ENCODE results near the gene HCN3.

HCN3 gene

GRCh38 chr1:155244368-155245162, 32.7 kb upstream of the HCN3 start (continued):
- TF ChIP-seq ZNF645 (tag by site-specific recombination; IDR thresholded peaks at IDR 0.05) (peak; percentile 97), YY2 (tag by site-specific recombination; IDR thresholded peaks at IDR 0.05) (peak; percentile 82), PRDM10 (tag by site-specific recombination; IDR thresholded peaks at IDR 0.05) (peak; percentile 94), ZNF24 (tag by site-specific recombination; IDR thresholded peaks at IDR 0.05) (peak; percentile 100), PBX3 (CRISPR knock-in tag; IDR thresholded peaks at IDR 0.05) (no peak), ZNF501 (tag by site-specific recombination; IDR thresholded peaks at IDR 0.05) (peak; percentile 100), HOXA7 (CRISPR knock-in tag; IDR thresholded peaks at IDR 0.05; ENCODE audit: borderline replicate concordance) (no peak), ZNF791 (tag by site-specific recombination; IDR thresholded peaks at IDR 0.05) (peak; percentile 85; the same call in 1 of the 2 replicates), ZNF292 (tag by site-specific recombination; IDR thresholded peaks at IDR 0.05; ENCODE audit: borderline replicate concordance, low read depth) (0 out of 2 replicates have a peak, but pooled peaks have one; percentile 22), ZNF510 (tag by site-specific recombination; IDR thresholded peaks at IDR 0.05; ENCODE audit: insufficient replicate concordance) (no peak), ZNF146 (tag by site-specific recombination; IDR thresholded peaks at IDR 0.05) (peak; percentile 98), ZNF354C (tag by site-specific recombination; IDR thresholded peaks at IDR 0.05; ENCODE audit: borderline replicate concordance, low read depth) (peak; percentile 98; the same call in 1 of the 2 replicates), ZBTB17 (tag by site-specific recombination; IDR thresholded peaks at IDR 0.05) (peak; percentile 100), ZNF580 (tag by site-specific recombination; IDR thresholded peaks at IDR 0.05) (peak; percentile 100), PRDM2 (tag by site-specific recombination; IDR thresholded peaks at IDR 0.05; ENCODE audit: borderline replicate concordance) (peak; percentile 93; the same call in 1 of the 2 replicates), ZFHX2 (tag by site-specific recombination; conservative IDR thresholded peaks at IDR 0.05) (peak; percentile 84), ZBTB11 (tag by site-specific recombination; conservative IDR thresholded peaks at IDR 0.05; ENCODE audit: low read depth) (peak; percentile 84), ZNF701 (tag by site-specific recombination; IDR thresholded peaks at IDR 0.05) (peak; percentile 82; the same call in 1 of the 2 replicates), GLIS1 (tag by site-specific recombination; IDR thresholded peaks at IDR 0.05) (peak; percentile 98), ZNF48 (tag by site-specific recombination; IDR thresholded peaks at IDR 0.05) (0 out of 2 replicates have a peak, but pooled peaks have one; percentile 65), ZFP69B (tag by site-specific recombination; IDR thresholded peaks at IDR 0.05) (peak; percentile 100)

Measured in HEK293 (cell line).